ENCODE measurements around the gene SIX3. TPM values are rescaled to one million over a fixed set of nuclear protein-coding genes. Genes with fewer than 3 reads are reported as not detected.

SIX3 gene
- total and polyA plus RNA-seq, 8 donors: 0.19 to 1.7 (median 0.31) TPM

GRCh38 chr2:44954447-44954888 is 13.0 kb downstream of the SIX3 start:
- no peak for DNase-seq
- Histone ChIP-seq H3K9me3 (no peaks in the 10 kb centered on the region), H3K27me3 (peaks cover 0 to 18% (median 5%) of the 10 kb centered on the region in 4 donors), H3K27ac (no peak overlapping the region), H3K4me3 (peak overlapping the region in 1 of 4 donors; percentile 42), H3K4me1 (peaks cover 0 to 18% (median 6%) of the 10 kb centered on the region in 3 donors), H3K36me3 (no peaks in the 10 kb centered on the region)
- no peak for FAIRE-seq
- WGBS, 2 donors: 12 to 13% methylated on average over 25 of the region's 25 CpGs
- TF ChIP-seq CTCF (IDR thresholded peaks at IDR 0.05): no peak
- ATAC-seq: no peak
- intact Hi-C loops (cut with DNase I): loop anchor here in 2 of 3 donors (5.0 to 10.0 kb wide), 3 partner anchors 470 to 900 kb away; no protein-coding TSS in a partner anchor

DNA sequence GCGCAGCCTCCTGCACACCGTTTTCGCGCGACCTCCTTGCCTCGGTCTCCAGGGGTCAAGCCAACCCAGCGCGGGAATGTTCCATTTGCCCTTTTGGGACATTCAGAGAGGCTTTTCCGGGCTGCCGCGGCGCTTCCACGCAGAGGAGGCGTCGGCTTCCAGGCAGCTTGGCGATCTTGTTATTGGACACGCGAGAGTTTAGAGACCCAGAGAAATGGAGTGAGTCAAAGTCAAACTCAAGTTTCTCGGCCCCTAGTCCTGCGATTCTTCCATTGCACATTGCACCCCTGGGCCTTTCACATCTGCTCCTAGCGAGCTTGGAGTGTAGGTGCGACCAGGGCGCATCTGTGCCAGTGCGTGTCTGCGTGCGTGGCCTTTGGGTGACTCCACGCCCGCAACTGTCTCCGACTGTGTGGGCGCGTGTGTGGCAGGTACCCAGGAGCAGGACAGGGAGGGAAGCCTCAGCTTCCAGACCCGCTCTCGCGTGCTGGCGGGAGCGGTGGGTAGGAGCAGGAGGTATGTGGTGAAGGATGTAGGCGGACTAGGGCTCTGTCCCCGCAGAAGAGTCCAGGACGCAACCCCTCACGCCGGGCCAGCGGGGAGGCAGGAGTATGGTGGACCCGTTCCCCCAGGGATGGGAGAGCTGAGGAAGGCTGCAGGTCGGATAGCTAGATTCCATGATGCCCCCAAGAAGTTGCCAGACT is 13.5 kb downstream of the SIX3 start:
- intact Hi-C loops (cut with DNase I): loop anchor here in 2 of 3 donors (5.0 to 10.0 kb wide), 4 partner anchors 470 to 900 kb away; no protein-coding TSS in a partner anchor
- H3K27ac ChIP-seq: no peak overlapping the region
- H3K4me1 ChIP-seq: peaks cover 0 to 18% (median 6%) of the 10 kb centered on the region in 3 donors
- peak overlapping the region in 2 of 4 donors; percentile 20 to 42 for H3K4me3 ChIP-seq
- no peak for TF ChIP-seq CTCF (IDR thresholded peaks at IDR 0.05)
- DNase-seq (no peak), FAIRE-seq (no peak), ATAC-seq (peak in 3 of 4 donors; percentile 6 to 8 (median 7))
- peaks cover 0 to 18% (median 5%) of the 10 kb centered on the region in 4 donors for H3K27me3 ChIP-seq
- no peaks in the 10 kb centered on the region for H3K36me3 ChIP-seq
- no peaks in the 10 kb centered on the region for H3K9me3 ChIP-seq
- WGBS, 2 donors: 3 to 5% methylated on average over 44 of the region's 44 CpGs

DNA sequence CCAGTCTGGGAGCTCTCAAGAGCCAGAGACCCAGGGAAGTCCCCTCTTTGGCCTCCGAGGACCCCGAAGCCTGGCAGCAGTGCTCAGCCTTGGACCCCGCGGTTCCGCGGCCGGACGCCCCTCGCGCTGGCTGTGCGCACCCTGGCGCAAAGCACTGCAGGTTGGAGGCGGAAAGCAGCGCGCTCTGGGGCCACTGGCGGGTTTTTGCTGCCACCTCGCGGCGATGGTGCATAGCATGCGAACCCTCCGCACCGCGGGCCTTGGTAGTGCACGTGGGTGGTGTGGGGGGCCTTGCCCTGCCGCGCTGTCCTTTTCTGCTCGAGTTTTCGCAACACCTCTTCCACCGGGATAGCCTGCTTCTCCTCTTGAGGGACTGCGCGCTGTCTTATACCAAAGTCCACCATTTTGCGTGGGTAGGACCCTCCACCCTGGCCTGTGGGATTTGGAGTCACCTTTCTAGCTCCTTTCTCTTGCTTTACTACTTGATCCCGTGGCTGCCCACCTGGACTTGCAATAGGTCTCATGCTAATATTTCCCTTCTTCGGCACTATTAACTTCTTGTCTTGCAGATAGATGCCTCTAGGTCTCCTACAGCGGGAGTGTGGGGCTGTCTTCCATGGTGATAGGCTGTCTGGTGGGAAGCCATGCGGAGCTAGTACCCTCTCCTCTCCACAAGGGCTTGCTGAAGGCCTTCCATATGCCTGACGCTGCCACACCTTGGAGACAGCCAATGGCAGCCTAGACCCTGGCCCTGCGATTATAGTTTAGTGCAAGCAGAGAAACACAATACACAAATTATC is 14.3 kb downstream of the SIX3 start:
- no peaks in the 10 kb centered on the region for H3K36me3 ChIP-seq
- no peak overlapping the region for H3K27ac ChIP-seq
- peak; percentile 60 to 94 (median 78) for DNase-seq
- peak; percentile 66 to 84 (median 77) for TF ChIP-seq CTCF (IDR thresholded peaks at IDR 0.05)
- peaks cover 0 to 18% (median 5%) of the 10 kb centered on the region in 4 donors for H3K27me3 ChIP-seq
- peaks cover 0 to 18% (median 6%) of the 10 kb centered on the region in 3 donors for H3K4me1 ChIP-seq
- ATAC-seq: peak; percentile 73 to 90 (median 88)
- peak overlapping the region in 2 of 4 donors; percentile 20 to 42 for H3K4me3 ChIP-seq
- no peaks in the 10 kb centered on the region for H3K9me3 ChIP-seq
- no peak for FAIRE-seq
- 9 to 11% methylated on average over 37 to 38 of the region's 38 CpGs for WGBS, 2 donors
- intact Hi-C loops (cut with DNase I): loop anchor here in 2 of 3 donors (5.0 to 10.0 kb wide), 3 partner anchors 471 to 901 kb away; no protein-coding TSS in a partner anchor

DNA sequence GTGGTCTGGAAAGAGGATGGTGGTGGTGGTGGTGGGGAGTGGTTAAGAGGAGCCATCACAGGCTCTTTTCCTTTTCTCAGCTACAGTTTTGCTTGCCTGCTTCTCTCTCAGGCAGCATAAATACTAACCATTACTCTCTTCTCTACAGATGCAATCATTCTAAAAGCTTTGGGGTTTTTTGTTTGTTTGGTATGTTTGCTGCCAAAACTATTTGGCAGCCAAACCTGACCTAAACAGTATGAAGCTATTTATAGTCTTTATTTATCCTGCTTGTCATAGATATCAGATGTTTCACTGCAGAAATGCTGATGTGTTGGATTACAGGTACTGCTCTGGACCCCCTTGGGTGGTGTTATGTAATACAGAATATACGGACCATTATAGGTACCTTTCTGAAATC is 15.3 kb downstream of the SIX3 start:
- no peak for TF ChIP-seq CTCF (IDR thresholded peaks at IDR 0.05)
- H3K27me3 ChIP-seq: peaks cover 0 to 18% (median 5%) of the 10 kb centered on the region in 4 donors
- H3K9me3 ChIP-seq: no peaks in the 10 kb centered on the region
- no peak overlapping the region for H3K27ac ChIP-seq
- 16 to 25% methylated on average over 1 of the region's 1 CpG for WGBS, 2 donors
- FAIRE-seq (no peak), DNase-seq (no peak), ATAC-seq (peak in 1 of 4 donors; percentile 9)
- H3K4me1 ChIP-seq: peaks cover 0 to 18% (median 6%) of the 10 kb centered on the region in 3 donors
- intact Hi-C loops (cut with DNase I): loop anchor here in 2 of 3 donors (5.0 to 10.0 kb wide), 3 partner anchors 472 to 902 kb away; no protein-coding TSS in a partner anchor
- no peak overlapping the region for H3K4me3 ChIP-seq
- no peaks in the 10 kb centered on the region for H3K36me3 ChIP-seq
